HG02588 (cell line): ENCODE measurements around the gene ASCC3.
A peak's percentile ranks its signal among the peaks of the same experiment; 100 is the strongest.
"Not testable (repeated sequence)": the region's sequence is repeated elsewhere in the genome, so short reads cannot be mapped to it uniquely, and the experiment has no call there.

ENCODE experiments used
- ATAC-seq: cut with Tn5 transposase; IDR thresholded peaks from one replicate; pipeline ENCODE4 v1.9.1; 2021; ENCODE audit warnings: mild to moderate bottlenecking, moderate library complexity; ENCODE audit not compliant: unreplicated experiment

ASCC3 gene

DNA sequence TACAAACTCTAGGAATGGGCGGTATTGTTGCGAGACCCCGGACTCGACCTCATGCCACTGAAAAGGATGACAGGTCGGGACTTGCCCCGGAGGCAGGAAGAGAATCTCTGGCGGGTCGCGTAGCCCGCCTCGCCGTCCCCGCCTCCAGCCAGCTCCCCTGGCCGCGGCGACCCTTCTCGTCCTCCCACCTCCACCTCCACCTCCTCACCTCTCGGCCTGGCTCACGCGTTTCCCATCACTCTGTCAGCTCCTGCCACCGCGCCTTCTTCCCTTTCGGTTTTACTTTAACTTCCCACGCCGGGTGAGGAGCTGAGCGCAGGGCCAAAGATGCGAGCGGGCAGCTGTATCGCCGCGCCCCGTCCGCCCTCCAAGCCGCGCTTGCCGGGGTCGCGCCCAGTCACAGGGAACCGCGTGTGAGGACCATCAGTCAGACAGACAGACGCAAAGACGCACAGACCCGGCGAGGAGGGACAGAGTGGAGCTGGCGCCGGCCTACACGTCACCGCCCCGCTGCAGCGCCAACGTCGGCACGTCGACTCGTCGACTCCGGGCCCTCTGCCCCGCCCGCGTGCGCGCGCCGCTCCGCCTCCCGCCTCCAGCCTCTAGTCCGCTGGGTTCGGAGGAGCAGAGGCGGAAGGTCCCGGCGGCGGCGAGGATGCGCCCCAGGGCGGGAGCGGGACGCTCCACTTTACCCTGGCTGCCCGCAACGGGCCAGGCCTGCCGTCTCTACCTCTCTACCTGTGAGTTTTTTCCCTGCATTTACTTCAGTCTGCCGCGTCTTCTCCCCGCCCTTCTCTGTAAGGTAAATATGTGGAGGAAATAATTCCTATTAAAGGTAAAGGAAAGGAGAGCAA lies at the start of gene ASCC3:
ASCC3 (minus strand) TSS at position 477 of the 854 bp plus-strand sequence. CDS start 13,332 bp downstream, outside the sequence.
- peak; percentile 97 for ATAC-seq

DNA sequence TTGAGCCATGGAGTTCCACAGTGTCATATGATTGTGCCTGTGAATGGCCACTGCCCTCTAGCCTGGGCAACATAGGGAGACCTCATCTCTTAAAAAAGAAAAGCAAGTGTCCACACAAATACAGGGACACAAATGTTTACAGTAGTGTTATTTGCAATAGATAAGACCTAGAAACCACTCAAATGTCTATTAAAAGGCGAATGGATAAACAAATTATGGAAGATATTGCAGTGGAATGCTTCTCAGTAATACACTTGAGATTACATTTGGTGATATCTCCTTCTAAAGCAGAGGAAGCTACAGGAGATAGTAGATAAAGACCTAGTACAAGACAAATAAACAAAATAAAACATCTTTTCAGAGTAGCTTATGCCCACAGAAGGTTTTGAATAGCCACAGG lies 44.6 kb upstream of the ASCC3 start:
- ATAC-seq, result no peak

DNA sequence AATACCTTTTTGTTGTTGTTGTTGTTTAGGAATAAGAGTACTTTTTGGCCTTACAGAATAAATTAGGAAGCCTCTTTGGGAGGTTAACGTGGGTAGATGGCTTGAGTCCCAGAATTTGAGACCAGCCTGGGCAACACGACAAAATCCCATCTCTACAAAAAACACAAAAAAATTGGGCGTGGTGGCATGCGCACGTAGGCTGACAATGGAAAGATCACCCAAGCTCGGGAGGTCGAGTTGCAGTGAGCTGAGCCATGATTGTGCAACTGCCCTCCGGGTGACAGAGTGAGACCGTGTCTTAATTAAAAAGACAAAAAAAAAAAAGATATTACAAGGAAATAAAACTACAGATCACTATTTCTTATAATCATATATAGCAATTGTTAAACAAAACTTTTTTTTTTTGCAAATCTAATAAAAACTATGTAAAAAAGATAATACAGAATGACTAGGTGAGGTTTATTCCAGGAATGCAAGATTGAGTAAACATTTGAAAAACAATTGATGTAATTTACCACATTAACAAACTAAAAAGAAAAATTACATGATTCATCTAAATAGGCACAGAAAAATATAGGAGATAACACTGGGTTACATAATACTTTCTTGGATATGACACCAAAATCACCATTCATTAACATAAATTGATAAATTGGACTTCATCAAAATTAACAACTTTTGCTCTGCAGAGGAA lies 43.6 kb upstream of the ASCC3 start:
- no peak for ATAC-seq

DNA sequence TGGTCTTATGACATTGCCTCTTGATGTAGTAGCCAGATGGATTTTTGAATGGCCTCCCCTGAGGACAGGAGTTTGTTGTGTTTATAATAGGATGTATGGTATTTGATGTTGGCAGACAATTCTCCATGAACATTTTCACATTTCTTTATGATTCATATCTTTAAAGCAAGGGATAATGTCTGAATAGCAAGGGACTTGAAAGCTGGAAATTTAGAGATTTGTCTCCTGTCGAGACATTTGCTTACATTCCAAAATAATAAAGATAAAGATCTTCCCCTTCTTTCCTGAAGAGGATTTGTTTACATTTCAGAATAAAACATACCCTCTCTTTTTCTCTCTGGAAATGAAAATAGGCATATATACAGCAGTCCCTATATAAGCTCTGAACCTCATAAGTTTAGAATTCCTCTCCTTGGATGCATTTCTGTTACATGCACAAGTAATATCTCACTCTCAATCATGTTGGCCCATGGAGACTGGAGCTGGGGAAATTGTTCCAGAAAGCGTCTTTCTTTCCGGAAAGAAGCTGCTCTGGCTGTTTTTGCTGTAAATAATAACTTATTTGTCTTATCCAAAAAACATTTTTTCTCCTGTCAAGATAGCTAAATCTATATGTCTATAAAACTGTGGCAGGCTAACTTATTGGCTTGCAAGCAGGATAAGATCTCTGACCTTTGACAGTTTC lies 42.5 kb upstream of the ASCC3 start:
- no peak for ATAC-seq

DNA sequence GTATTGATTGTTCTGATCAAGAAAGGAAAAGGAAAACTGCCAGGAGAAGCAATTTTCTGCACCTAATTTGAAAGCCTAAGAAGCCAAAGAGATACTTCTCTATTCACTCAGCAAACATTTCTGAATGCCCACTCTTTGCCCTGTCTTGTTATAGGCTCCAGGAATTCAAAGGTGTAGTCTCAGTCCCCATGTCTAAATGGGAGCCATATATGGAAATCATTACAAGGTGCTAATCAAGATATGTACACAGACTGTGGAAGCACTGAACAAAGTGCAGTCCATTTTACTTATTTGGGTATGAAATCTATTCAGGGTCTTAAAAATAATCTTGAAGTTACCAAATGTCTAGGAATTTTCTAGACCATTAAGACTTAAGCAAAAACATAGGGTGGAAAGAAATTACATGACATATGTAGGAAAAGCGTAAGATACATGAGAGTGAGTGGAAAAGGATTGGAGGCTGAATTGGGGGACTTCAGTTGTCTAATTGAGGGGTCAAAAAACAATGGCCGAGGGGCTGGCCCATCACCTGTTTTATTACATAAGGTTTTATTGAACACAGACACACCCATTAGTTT lies 39.0 kb upstream of the ASCC3 start:
- no peak for ATAC-seq

- ATAC-seq, result no peak
Observed at GRCh38 chr6:100918152-100918551, 37.0 kb upstream of the ASCC3 start.

DNA sequence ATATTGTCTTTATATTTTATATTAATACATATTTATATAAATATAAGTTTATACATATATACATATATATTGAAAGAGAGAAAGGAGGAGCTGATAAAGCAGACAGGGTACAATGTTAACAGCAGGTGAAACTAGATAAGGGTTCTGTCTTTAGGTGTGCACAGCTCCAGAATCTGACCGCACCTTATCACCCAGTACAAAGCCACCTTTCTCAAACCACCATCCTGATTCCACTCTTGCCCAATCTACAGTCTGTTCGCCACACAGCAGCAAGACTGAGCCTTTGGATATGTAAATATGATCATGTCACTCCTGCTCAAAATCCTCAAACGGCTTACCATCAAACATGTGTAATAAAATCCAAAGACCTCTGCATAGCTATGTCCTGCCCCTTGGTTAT lies 34.7 kb upstream of the ASCC3 start:
- no peak for ATAC-seq

DNA sequence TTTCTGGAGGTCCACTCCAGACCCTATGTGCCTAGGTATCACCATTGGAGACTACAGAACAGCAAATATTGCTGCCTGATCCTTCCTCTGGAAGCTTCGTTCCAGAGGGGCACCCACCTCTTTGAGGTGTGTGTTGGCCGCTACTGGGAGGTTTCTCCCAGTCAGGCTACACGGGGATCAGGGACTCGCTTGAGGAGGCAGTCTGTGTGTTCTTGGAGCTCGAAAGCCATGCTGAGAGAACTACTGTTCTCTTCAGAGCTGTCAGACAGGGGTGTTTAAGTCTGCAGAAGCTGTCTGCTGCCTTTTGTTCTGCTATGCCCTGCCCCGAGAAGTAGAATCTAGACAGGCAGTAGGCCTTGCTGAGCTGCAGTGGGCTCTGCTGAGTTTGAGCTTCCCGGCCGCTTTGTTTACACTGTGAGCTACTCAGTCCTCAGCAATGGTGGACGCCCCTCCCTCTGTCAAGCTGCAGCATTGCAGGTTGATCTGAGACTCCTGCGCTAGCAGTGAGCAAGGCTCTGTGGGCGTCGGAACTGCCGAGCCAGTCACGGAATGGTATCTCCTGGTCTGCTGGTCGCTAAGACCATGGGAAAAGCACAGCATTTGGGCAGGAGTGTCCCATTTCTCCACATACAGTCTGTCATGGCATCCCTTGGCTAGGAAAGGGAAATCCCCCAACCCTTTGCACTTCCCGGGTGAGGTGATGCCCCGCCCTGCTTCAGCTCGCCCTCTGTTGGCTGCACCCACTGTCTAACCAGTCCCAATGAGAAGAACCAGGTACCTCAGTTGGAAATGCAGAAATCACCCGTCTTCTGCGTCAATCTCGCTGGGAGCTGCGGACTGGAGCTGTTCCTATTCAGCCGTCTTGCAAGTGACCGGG lies 32.5 kb upstream of the ASCC3 start:
- peak; percentile 71 for ATAC-seq

DNA sequence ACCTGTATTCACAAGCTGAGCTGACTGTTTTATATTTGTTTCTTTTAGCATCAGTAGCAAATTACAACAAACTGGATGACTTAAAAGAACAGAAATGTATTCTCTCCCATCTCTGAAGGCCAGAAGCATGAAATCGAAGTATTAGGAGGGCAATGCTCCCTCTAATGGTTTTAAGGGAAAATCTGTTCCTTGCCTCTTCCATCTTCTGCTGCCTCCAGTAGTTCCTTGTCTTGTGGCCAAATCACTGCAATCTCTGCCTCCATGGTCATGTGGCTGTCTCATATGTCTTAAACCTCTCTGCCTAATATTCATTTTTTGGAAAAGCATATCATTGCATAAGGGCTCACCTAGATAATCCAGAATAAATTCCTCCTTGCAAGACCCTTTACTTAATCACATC lies 25.2 kb upstream of the ASCC3 start:
- ATAC-seq, result no peak

DNA sequence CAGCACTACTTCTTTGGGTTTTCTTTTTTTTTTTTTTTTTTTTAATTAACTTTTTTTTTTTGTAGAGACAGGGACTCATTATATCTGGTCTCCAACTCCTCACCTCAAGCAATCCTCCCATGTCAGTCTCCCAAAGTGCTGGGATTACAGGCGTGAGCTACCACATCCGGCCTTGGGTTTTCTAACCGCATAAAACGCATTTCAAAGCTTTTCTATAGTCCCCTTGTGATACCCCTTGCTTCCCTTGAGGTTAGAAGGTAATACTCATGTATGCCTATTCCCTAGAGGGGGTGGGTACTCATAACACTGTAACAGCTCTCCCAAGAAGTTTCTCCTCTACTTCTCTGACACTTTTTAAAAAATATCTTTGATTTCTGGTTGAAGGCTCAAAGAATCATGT lies 23.9 kb upstream of the ASCC3 start:
- no peak for ATAC-seq

DNA sequence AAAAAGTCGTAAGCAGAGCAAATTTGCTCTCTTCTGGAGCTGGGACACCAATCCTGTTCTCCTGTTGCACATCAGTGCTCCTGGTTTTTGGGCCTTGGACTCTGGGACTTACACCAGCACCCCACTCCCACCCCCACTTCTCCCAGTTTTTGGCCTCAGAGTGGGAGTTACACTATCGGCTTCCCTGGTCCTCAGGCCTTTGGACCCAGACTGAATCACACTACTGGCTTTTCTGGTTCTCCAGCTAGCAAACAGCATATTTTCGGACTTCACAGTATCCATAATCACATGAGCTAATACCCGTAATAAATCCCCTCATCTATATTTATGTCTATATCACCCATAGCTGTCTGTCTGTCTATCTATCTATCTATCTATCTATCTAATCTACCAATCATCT lies 23.2 kb upstream of the ASCC3 start:
- no peak for ATAC-seq

GRCh38 chr6:100901582-100901981 lies 20.5 kb upstream of the ASCC3 start:
- no peak for ATAC-seq

DNA sequence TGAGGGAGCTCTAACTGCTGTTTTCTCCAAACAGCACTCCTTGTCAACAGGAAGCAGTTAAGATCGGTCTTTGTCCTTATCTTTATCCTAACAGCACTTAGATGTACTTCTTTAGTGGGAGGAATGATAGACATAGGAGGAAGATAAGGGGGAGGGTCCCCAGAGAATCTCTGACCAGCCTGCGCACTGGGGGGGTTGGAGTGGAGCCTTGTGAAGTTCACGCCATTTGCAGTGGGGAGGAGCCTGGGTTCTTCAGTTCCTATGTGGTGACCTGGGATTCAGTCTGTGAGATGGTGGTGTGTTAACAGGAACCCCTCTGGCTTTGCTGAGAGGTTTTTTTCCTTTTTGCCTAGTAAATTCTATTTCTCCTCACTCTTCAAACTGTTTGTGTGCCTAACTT lies 18.1 kb upstream of the ASCC3 start:
- no peak for ATAC-seq

- no peak for ATAC-seq
Observed at GRCh38 chr6:100897671-100898070, 16.5 kb upstream of the ASCC3 start.

DNA sequence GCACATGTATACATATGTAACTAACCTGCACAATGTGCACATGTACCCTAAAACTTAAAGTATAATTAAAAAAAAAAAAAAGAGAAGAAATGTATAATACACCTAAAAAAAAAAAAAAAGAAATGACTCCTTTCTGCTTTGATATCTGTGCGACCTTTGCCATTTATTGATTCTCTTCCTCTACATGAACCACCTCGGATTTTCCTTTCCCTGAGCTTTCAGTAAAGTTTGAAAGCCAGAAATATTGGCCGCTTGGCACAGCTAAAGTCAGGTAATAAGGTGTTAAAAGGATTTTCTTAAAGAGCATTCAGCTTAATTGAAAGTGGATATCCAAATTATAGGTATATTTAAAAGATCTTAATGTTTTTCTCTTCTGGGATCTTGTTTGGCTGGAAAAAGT lies 12.6 kb upstream of the ASCC3 start:
- no peak for ATAC-seq

- ATAC-seq, result no peak
Observed at GRCh38 chr6:100892693-100893092, 11.6 kb upstream of the ASCC3 start.

GRCh38 chr6:100892116-100892515 lies 11.0 kb upstream of the ASCC3 start:
- ATAC-seq, result no peak

- no peak for ATAC-seq
Observed at GRCh38 chr6:100891079-100891478, 9.9 kb upstream of the ASCC3 start.

DNA sequence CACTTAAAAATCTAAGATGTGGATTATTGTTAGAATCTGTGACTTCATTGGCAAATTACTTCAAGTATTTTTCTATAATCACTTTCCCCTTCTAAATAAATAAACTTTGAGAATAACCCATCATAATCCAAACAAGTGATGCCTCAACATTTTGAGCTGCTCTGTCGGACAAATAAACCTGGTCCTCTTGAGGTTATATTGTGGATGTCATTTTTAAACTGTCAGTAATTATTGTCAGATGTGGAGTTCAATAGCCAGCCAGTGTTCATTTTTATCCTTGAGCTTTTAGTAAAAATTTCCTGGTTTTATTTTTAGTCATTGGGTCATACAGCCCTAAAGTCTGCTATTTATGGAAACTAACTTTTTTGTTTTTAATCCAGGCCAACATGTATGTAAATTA lies 9.5 kb upstream of the ASCC3 start:
- not testable (repeated sequence) for ATAC-seq

DNA sequence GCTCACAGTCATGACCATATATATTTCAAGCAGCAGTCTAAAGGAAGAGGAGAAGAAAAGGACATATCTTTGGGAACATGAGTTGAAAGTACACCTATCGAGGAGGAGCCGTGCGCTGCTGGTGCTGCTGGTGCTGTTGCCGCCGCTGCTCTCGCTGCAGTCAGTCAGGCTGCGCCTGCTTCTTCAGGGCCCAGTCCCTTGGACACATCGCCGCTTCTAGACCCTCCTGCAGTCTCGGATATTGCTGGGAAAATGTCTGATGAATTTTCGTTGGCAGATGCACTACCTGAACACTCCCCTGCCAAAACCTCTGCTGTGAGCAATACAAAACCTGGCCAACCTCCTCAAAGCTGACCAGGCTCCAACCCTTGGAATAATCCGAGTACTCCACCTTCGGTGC lies 8.2 kb upstream of the ASCC3 start:
- no peak for ATAC-seq
